GM12891 (cell line): ENCODE measurements around the gene RAB41.

Experiments
- POLR2A ChIP-seq: IDR thresholded peaks from 2 replicates; pipeline ENCODE4 v1.6.1; 2011; ENCODE audit warnings: low read depth, low read length, control low read depth
- POLR2AphosphoS5 ChIP-seq: IDR thresholded peaks from 2 replicates; pipeline ENCODE4 v1.6.1; 2011; ENCODE audit warnings: low read depth, low read length, control low read depth
- POU2F2 ChIP-seq: IDR thresholded peaks from 2 replicates; pipeline ENCODE4 v1.6.1; 2011; ENCODE audit warnings: low read depth, mild to moderate bottlenecking, control low read depth, low read length, moderate library complexity
- TAF1 ChIP-seq: IDR thresholded peaks from 2 replicates; pipeline ENCODE4 v1.6.1; 2011; ENCODE audit warnings: low read depth, low read length, control low read depth

DNA sequence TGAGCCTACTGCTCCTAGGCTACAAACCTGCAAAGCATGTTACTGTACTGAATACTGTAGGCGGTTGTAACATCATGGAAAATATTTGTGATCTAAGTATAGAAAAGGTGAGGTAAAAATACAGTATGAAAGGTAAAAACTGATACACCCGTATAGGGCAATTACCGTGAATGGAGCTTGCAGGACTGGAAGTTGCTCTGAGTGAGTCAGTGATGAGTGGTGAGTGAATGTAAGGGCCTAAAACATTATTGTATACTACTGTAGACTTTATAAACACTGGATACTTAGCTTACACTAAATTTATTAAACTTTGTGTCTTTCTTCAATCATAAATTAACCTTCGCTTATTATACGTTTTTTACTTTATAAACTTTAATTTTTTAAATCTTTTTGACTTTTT is 11.6 kb downstream of the RAB41 start:
- TF ChIP-seq POLR2A (no peak), POLR2AphosphoS5 (no peak), POU2F2 (no peak), TAF1 (no peak)
